ENCODE data around the gene CIITA. TPM values are rescaled to one million over a fixed set of nuclear protein-coding genes. Genes with fewer than 3 reads are reported as not detected.

The CIITA gene
- total RNA-seq, 1 experiment from 2014 or later: 22.4 TPM

DNA sequence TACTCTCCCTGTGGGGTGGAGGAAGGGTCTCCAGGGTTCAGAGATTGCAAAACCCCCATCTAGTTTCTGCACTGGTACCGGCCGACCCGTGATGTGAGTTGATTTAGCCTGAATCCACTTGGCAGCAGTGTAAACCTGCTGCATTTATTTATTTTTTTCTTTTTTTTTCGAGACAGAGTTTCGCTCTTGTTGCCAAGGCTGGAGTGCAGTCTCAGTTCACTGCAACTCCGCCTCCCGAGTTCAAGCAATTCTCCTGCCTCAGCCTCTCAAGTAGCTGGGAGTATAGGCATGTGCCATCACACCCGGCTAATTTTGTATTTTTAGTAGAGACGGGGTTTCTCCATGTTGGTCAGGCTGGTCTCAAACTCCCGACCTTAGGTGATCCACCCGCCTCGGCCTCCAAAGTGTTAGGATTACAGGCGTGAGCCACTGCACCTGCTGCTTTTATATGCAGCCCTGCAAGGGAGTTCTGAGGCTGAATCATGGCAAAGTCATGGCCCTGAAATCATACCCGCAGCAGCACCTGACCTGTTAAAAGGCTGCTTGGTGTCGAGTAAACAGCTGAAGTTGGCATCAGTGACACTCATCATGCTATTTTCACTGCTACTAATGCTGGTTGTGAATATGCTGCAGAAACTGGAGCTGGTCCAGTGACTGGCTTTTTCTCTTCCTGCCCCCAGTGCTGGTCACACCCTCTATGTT is 43.9 kb downstream of the CIITA start:
- CTCF ChIA-PET: interaction anchor here (0.7 kb wide), 1 partner anchor 184 kb away, joined by 4 read pairs; no protein-coding TSS in a partner anchor
- intact Hi-C loops (cut with micrococcal nuclease; ENCODE audit: unreplicated experiment): no loop called here
- peaks cover 8% of the 10 kb centered on the region for H3K4me1 Mint-ChIP-seq (ENCODE audit: low read depth, unreplicated experiment)
- no peaks in the 10 kb centered on the region for H3K27me3 Mint-ChIP-seq (ENCODE audit: unreplicated experiment)
- H3K4me3 Mint-ChIP-seq (ENCODE audit: low read depth, unreplicated experiment): no peak overlapping the region
- DNase-seq: no peak
- no peak overlapping the region for H3K27ac Mint-ChIP-seq (ENCODE audit: unreplicated experiment)
- H3K36me3 Mint-ChIP-seq (ENCODE audit: insufficient read depth, unreplicated experiment): peaks cover 14% of the 10 kb centered on the region
- no TSS peak for BruUV-seq (replicated peaks)
- H3K9me3 Mint-ChIP-seq (ENCODE audit: low read depth, unreplicated experiment): no peaks in the 10 kb centered on the region
- TF ChIP-seq, protein P1, sequence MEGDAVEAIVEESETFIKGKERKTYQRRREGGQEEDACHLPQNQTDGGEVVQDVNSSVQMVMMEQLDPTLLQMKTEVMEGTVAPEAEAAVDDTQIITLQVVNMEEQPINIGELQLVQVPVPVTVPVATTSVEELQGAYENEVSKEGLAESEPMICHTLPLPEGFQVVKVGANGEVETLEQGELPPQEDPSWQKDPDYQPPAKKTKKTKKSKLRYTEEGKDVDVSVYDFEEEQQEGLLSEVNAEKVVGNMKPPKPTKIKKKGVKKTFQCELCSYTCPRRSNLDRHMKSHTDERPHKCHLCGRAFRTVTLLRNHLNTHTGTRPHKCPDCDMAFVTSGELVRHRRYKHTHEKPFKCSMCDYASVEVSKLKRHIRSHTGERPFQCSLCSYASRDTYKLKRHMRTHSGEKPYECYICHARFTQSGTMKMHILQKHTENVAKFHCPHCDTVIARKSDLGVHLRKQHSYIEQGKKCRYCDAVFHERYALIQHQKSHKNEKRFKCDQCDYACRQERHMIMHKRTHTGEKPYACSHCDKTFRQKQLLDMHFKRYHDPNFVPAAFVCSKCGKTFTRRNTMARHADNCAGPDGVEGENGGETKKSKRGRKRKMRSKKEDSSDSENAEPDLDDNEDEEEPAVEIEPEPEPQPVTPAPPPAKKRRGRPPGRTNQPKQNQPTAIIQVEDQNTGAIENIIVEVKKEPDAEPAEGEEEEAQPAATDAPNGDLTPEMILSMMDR (IDR thresholded peaks at IDR 0.05; ENCODE audit: unreplicated experiment): no peak

DNA sequence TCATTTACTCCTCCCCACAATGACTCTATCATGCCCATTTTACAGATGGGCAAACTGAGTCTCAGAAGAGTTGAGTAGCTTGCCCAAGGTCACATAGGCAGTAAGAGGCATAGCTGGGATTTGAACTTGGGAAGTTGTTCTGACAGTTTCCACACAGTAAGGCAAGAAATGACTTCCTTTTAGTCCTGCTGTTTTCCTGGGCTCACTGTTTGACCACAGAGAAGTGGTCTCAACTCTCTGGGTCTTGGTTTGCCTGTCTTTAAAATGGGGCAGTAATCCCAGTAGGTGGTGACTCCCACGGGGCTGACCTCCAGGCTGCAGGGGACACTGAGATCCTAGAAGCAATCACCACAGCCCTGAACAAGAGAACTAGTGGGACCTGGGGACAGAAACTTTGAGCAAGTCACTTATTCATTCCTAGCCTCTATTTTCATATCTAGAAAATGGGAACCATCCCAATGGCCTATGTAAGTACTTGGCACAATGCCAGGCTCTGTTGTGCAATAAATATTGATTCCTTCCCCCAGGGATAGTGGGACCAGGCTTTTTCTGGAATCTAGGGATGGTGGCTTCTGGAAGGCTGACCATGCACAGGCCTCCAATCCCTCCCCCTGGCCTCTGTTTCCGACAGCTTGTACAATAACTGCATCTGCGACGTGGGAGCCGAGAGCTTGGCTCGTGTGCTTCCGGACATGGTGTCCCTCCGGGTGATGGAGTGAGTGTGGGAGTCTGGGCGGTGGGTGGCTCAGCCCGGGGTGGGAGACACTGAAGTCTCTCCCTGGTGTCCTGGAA is 44.7 kb downstream of the CIITA start:
- H3K27ac Mint-ChIP-seq (ENCODE audit: unreplicated experiment): no peak overlapping the region
- CTCF ChIA-PET: interaction anchor here (0.7 kb wide), 1 partner anchor 185 kb away, joined by 4 read pairs; no protein-coding TSS in a partner anchor

DNA sequence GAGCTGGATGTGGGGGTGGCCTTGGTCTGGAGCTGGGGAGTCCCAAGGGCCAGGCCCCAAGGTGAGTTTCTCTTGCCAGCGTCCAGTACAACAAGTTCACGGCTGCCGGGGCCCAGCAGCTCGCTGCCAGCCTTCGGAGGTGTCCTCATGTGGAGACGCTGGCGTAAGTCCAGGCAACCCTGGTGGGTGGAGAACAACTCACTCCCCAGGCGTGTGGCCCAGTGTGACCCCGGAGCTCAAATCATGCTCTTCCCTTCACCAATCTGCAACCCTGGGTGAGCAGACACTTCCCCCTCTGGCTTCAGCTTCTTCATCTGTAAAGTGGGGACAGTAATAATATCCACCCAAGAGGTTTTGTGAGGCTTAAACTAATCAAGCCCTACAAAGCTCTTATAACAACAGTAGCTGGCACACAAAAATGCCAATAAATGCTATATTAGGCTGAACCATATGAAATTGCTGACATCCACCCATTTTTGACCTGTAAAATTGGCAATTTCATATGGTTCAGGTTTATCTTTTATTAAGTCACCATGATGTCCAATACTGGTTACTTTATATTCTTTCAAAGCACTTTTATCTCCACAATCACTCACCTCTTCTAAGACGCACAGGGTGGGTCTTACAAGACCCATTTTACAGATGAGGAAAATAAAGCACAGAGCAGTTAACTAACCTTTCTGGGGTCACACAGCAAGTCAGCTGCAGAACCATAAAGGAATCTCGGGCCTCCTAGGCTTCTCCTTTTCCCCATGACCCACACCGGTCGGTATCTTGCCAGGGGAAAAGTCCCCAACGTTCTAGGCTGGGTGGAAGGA is 45.5 kb downstream of the CIITA start:
- peaks cover 7% of the 10 kb centered on the region for H3K4me1 Mint-ChIP-seq (ENCODE audit: low read depth, unreplicated experiment)
- peaks cover 16% of the 10 kb centered on the region for H3K36me3 Mint-ChIP-seq (ENCODE audit: insufficient read depth, unreplicated experiment)
- H3K9me3 Mint-ChIP-seq (ENCODE audit: low read depth, unreplicated experiment): no peaks in the 10 kb centered on the region
- no peak overlapping the region for H3K4me3 Mint-ChIP-seq (ENCODE audit: low read depth, unreplicated experiment)
- no peaks in the 10 kb centered on the region for H3K27me3 Mint-ChIP-seq (ENCODE audit: unreplicated experiment)
- CTCF ChIA-PET: interaction anchor here (0.6 kb wide), 1 partner anchor 162 kb away, joined by 4 read pairs; no protein-coding TSS in a partner anchor
- no TSS peak for BruUV-seq (replicated peaks)
- intact Hi-C loops (cut with micrococcal nuclease; ENCODE audit: unreplicated experiment): no loop called here
- TF ChIP-seq, protein P1 (IDR thresholded peaks at IDR 0.05; ENCODE audit: unreplicated experiment): no peak
- no peak overlapping the region for H3K27ac Mint-ChIP-seq (ENCODE audit: unreplicated experiment)
- DNase-seq: no peak

More for the DNA sequence above, 44.7 kb downstream of the CIITA start:
- intact Hi-C loops (cut with micrococcal nuclease; ENCODE audit: unreplicated experiment): no loop called here
- no peak for DNase-seq
- no TSS peak for BruUV-seq (replicated peaks)
- Mint-ChIP-seq H3K9me3 (ENCODE audit: low read depth, unreplicated experiment) (no peaks in the 10 kb centered on the region), H3K4me3 (ENCODE audit: low read depth, unreplicated experiment) (no peak overlapping the region), H3K36me3 (ENCODE audit: insufficient read depth, unreplicated experiment) (peaks cover 16% of the 10 kb centered on the region), H3K4me1 (ENCODE audit: low read depth, unreplicated experiment) (peaks cover 8% of the 10 kb centered on the region), H3K27me3 (ENCODE audit: unreplicated experiment) (no peaks in the 10 kb centered on the region)
- TF ChIP-seq, protein P1 (IDR thresholded peaks at IDR 0.05; ENCODE audit: unreplicated experiment): no peak

DNA sequence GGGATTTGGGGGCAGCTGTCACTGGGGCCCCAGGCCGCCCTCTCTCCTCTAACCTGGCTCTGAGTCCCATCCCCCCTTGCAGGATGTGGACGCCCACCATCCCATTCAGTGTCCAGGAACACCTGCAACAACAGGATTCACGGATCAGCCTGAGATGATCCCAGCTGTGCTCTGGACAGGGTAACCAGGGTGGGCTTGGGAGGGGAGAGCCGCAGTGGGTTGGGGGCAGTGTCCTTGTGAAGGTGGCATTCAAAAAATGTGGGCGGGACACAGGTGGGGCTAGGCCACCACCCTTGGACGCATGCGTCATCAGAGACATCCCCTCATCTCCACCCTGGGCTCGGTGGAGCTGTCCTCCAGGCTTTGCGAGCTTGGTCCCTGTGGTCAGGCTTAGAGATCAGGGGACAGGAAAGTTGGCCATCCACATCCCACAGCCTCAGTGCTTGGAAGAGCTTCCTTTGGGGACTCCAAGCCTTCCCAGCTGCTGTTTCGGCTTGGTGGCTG is 46.2 kb downstream of the CIITA start:
- CTCF ChIA-PET: interaction anchor here (0.6 kb wide), 1 partner anchor 162 kb away, joined by 4 read pairs; no protein-coding TSS in a partner anchor
- Mint-ChIP-seq H3K27ac (ENCODE audit: unreplicated experiment) (peak overlapping the region; percentile 7), H3K27me3 (ENCODE audit: unreplicated experiment) (no peaks in the 10 kb centered on the region), H3K9me3 (ENCODE audit: low read depth, unreplicated experiment) (no peaks in the 10 kb centered on the region), H3K4me1 (ENCODE audit: low read depth, unreplicated experiment) (peaks cover under 1% of the 10 kb centered on the region), H3K36me3 (ENCODE audit: insufficient read depth, unreplicated experiment) (peaks cover 20% of the 10 kb centered on the region), H3K4me3 (ENCODE audit: low read depth, unreplicated experiment) (no peak overlapping the region)
- intact Hi-C loops (cut with micrococcal nuclease; ENCODE audit: unreplicated experiment): no loop called here
- BruUV-seq (replicated peaks): no TSS peak
- TF ChIP-seq, protein P1 (IDR thresholded peaks at IDR 0.05; ENCODE audit: unreplicated experiment): no peak
- DNase-seq: no peak

Measured in Calu3 (cell line).